ENCODE results near the gene HSD17B13. TPM values are rescaled to one million over a fixed set of nuclear protein-coding genes. Genes with fewer than 3 reads are reported as not detected.
A peak's percentile ranks its signal among the peaks of the same experiment; 100 is the strongest.

The HSD17B13 gene
- total and polyA plus RNA-seq, 2 of the 4 experiments (the other 2 are of a cell fraction): not detected

GRCh38 chr4:87304745-87305432, 17.8 kb downstream of the HSD17B13 start:
- no TSS peak for BruUV-seq (replicated peaks)
- no peak overlapping the region for H3K4me2 ChIP-seq (ENCODE audit: low read depth, low read length)
- H3K36me3 ChIP-seq (ENCODE audit: control insufficient read depth, insufficient read depth, low read length): no peaks in the 10 kb centered on the region
- ChIA-PET POLR2A (ENCODE audit: unreplicated experiment) (no interaction called here), CTCF (no interaction called here)
- H3K4ac ChIP-seq (ENCODE audit: low read depth, low read length): no peak overlapping the region
- no peak overlapping the region for H3K9ac ChIP-seq (ENCODE audit: low read depth, low read length)
- H2BK20ac ChIP-seq (ENCODE audit: low read depth, low read length): no peak overlapping the region
- no peak overlapping the region for H3K23ac ChIP-seq (ENCODE audit: low read depth, low read length)
- H3K9me3 ChIP-seq (ENCODE audit: control insufficient read depth, insufficient read depth, low read length): no peaks in the 10 kb centered on the region
- no peak overlapping the region for H2BK120ac ChIP-seq (ENCODE audit: low read depth, low read length)
- no peak overlapping the region for H2AK5ac ChIP-seq (ENCODE audit: low read depth, low read length)
- no peaks in the 10 kb centered on the region for H3K79me1 ChIP-seq (ENCODE audit: low read depth in 1 of 2, low read length in 2 of 2)
- DNase-seq (peak; percentile 35), ATAC-seq (ENCODE audit: low read depth) (peak; percentile 53; the same call in 1 of the 2 replicates)
- H3K18ac ChIP-seq (ENCODE audit: low read depth, low read length): no peak overlapping the region
- H3K4me1 ChIP-seq (ENCODE audit: control insufficient read depth, insufficient read depth, low read length): no peaks in the 10 kb centered on the region
- dilution Hi-C loops (cut with HindIII; ENCODE audit: low sequenced_read_pairs, unreplicated experiment) (no loop called here), intact Hi-C loops (cut with micrococcal nuclease) (no loop called here), in situ Hi-C loops (cut with MboI; ENCODE audit: low sequenced_read_pairs) (no loop called here)
- no peaks in the 10 kb centered on the region; the same call in 1 of the 2 replicates for H3K9me1 ChIP-seq (ENCODE audit: insufficient read depth, low read length)
- no peak overlapping the region for H4K91ac ChIP-seq (ENCODE audit: insufficient read depth, low read depth, low read length)
- WGBS, 2 experiments (ENCODE audit: extremely low coverage in 2 of 2, insufficient read length in 1 of 2): no CpG with 5 or more reads among the region's 10 CpGs
- TF ChIP-seq RCOR1 (IDR thresholded peaks at IDR 0.05; ENCODE audit: insufficient replicate concordance, low read length) (no peak), MAFK (IDR thresholded peaks at IDR 0.05; ENCODE audit: low read depth, low read length) (no peak), FOS (IDR thresholded peaks at IDR 0.05; ENCODE audit: low read depth, low read length) (no peak), SMC3 (IDR thresholded peaks at IDR 0.05; ENCODE audit: low read depth, low read length) (no peak), CHD1 (IDR thresholded peaks at IDR 0.05; ENCODE audit: low read depth, low read length) (no peak), RFX5 (IDR thresholded peaks at IDR 0.05; ENCODE audit: low read depth, low read length) (no peak), NFE2L2 (IDR thresholded peaks at IDR 0.05; ENCODE audit: low read depth, low read length) (no peak), RAD21 (IDR thresholded peaks at IDR 0.05; ENCODE audit: low read length) (no peak), MAZ (IDR thresholded peaks at IDR 0.05; ENCODE audit: borderline replicate concordance, low read depth, low read length) (no peak), CTCF (conservative IDR thresholded peaks at IDR 0.05; ENCODE audit: low read depth, low read length) (no peak)
- TF ChIP-seq, protein P1, sequence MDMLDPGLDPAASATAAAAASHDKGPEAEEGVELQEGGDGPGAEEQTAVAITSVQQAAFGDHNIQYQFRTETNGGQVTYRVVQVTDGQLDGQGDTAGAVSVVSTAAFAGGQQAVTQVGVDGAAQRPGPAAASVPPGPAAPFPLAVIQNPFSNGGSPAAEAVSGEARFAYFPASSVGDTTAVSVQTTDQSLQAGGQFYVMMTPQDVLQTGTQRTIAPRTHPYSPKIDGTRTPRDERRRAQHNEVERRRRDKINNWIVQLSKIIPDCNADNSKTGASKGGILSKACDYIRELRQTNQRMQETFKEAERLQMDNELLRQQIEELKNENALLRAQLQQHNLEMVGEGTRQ (IDR thresholded peaks at IDR 0.05; ENCODE audit: low read depth, low read length): no peak
- H4K20me1 ChIP-seq (ENCODE audit: insufficient read depth, low read length): no peaks in the 10 kb centered on the region
- no peak overlapping the region for H3K56ac ChIP-seq (ENCODE audit: extremely low read depth, insufficient read depth, low read length)
- no peak overlapping the region for H2BK15ac ChIP-seq (ENCODE audit: low read depth, low read length)
- H2BK5ac ChIP-seq (ENCODE audit: low read depth, low read length, poor library complexity, severe bottlenecking): no peak overlapping the region
- peaks cover 1% of the 10 kb centered on the region; the same call in 1 of the 2 replicates for H3K27me3 ChIP-seq (ENCODE audit: control insufficient read depth, insufficient read depth, low read length)
- H3K27ac ChIP-seq (ENCODE audit: insufficient read depth, low read length): no peak overlapping the region
- H4K5ac ChIP-seq (ENCODE audit: low read depth, low read length): no peak overlapping the region
- H4K8ac ChIP-seq (ENCODE audit: low read depth in 2 of 2, low read length in 2 of 2): no peak overlapping the region
- no peak overlapping the region for H2AK9ac ChIP-seq (replicated peaks; ENCODE audit: low read depth, low read length, poor library complexity)
- H2AFZ ChIP-seq (replicated peaks; ENCODE audit: low read length, poor library complexity): no peak overlapping the region
- H3K4me3 ChIP-seq (ENCODE audit: insufficient read depth, low read depth, low read length): no peak overlapping the region
- H3K14ac ChIP-seq (replicated peaks; ENCODE audit: low read depth, low read length): no peak overlapping the region

Measured in IMR-90 (cell line).